H1 (cell line): ENCODE results near the gene ZNF3. TPM values are rescaled to one million over a fixed set of nuclear protein-coding genes. Genes with fewer than 3 reads are reported as not detected.

Experiments used
- CHD2 ChIP-seq: IDR thresholded peaks from 2 replicates; pipeline ENCODE4 v1.6.1; 2012; ENCODE audit warnings: low read length, improper control_type of control experiment
- ZNF274 ChIP-seq: IDR thresholded peaks from 2 replicates; pipeline ENCODE4 v1.7.0; 2012; ENCODE audit warnings: low read length, borderline replicate concordance; ENCODE audit errors: extremely low read depth
- polyA plus RNA-seq, 7 experiments: library from polyadenylated mRNA; depleted of rRNA in 3 of 7; stranded (reverse) in 5 of 7; unstranded in 2 of 7; fragments of >200 nt in 5 of 7; fragments of 200-250 nt in 2 of 7; gene quantifications; 1 replicate in 5 of 7; 2 replicates in 1 of 7; 4 replicates in 1 of 7; pipeline versions ENCODE4 v1.2.1 to v1.2.3, GENCODE V29; 2011 to 2013; ENCODE audit warnings: missing spikeins in 2 of 7, mixed read lengths in 2 of 7
- total RNA-seq: library from RNA; stranded (reverse); fragmentation: NEBNext Ultra II Directional; extraction: Animal tissue kit (Norgen Biotek cat#: 25700); gene quantifications from 2 replicates; pipeline ENCODE4 v1.2.1, GENCODE V29; 2021

The ZNF3 gene
- total and polyA plus RNA-seq, 2 of the 8 experiments (the other 6 are each of a cell fraction or from before 2014, with no cell fraction given), result 26.9 to 49.1 TPM

- TF ChIP-seq ZNF274, result no peak
- TF ChIP-seq CHD2, result no peak
These were observed 24.5 kb downstream of the ZNF3 start (continued) for GRCh38 chr7:100057006-100057405.
